Breast epithelium (tissue), 3 donors: ENCODE measurements around the gene SPATS2.

Source experiments
- POLR2A ChIP-seq: fragments of 450-650 bp; IDR thresholded peaks from one replicate; pipeline ENCODE4 v1.6.1; 2016; ENCODE audit warnings: antibody characterized with exemption, mild to moderate bottlenecking, moderate library complexity
- POLR2AphosphoS5 ChIP-seq, 3 donors: sonication (generic); formaldehyde crosslinking; IDR thresholded peaks; one replicate each; pipeline ENCODE4 v1.6.1; 2017; ENCODE audit warnings: antibody characterized with exemption in 3 of 3
- TF ChIP-seq, protein P1 (sequence below), 3 donors: fragments of 450-650 bp; IDR thresholded peaks; one replicate each; pipeline ENCODE4 v1.5.1; 2016 to 2017; ENCODE audit warnings: antibody characterized with exemption in 3 of 3, mild to moderate bottlenecking in 3 of 3, moderate library complexity in 3 of 3

DNA sequence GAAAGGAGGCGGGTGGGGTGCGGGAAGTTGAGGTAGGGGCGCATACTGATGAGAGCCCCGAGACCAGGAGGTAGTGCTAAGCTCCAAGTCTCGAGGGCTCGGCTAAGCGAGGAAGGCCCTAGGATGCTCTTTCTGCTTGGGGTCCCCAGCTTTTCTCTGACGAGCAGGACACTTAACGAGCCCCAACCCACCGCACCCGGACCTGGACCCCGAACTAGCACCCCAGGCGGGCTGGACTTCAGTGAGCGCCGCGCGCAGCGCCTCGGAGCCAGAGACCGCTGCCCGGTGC is 25.5 kb upstream of the SPATS2 start:
- TF ChIP-seq, protein P1, sequence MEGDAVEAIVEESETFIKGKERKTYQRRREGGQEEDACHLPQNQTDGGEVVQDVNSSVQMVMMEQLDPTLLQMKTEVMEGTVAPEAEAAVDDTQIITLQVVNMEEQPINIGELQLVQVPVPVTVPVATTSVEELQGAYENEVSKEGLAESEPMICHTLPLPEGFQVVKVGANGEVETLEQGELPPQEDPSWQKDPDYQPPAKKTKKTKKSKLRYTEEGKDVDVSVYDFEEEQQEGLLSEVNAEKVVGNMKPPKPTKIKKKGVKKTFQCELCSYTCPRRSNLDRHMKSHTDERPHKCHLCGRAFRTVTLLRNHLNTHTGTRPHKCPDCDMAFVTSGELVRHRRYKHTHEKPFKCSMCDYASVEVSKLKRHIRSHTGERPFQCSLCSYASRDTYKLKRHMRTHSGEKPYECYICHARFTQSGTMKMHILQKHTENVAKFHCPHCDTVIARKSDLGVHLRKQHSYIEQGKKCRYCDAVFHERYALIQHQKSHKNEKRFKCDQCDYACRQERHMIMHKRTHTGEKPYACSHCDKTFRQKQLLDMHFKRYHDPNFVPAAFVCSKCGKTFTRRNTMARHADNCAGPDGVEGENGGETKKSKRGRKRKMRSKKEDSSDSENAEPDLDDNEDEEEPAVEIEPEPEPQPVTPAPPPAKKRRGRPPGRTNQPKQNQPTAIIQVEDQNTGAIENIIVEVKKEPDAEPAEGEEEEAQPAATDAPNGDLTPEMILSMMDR (IDR thresholded peaks at IDR 0.05): no peak
- no peak for TF ChIP-seq POLR2A
- no peak for TF ChIP-seq POLR2AphosphoS5 (IDR thresholded peaks at IDR 0.05)
